Nephron progenitor cell (in vitro differentiated cells): ENCODE results near the gene HAND2.

ENCODE experiments used
- DNase-seq: peaks from one replicate; pipeline ENCODE4 v3.0.0; 2021
- H3K27ac Mint-ChIP-seq: 2 replicates; pipeline ENCODE4 v1.8.0; 2021; ENCODE audit warnings: mild to moderate bottlenecking, moderate library complexity, mixed read lengths
- H3K27me3 Mint-ChIP-seq: 2 replicates; pipeline ENCODE4 v1.8.0; 2021; ENCODE audit warnings: mild to moderate bottlenecking, low read depth, mixed read lengths; ENCODE audit not compliant: poor library complexity
- H3K36me3 Mint-ChIP-seq: 2 replicates; pipeline ENCODE4 v1.8.0; 2021; ENCODE audit warnings: low read depth, mixed read lengths
- H3K4me1 Mint-ChIP-seq: 2 replicates; pipeline ENCODE4 v1.8.0; 2021; ENCODE audit warnings: mixed read lengths
- H3K4me3 Mint-ChIP-seq: 2 replicates; pipeline ENCODE4 v1.8.0; 2021; ENCODE audit warnings: mild to moderate bottlenecking, moderate library complexity, mixed read lengths
- H3K9me3 Mint-ChIP-seq: 2 replicates; pipeline ENCODE4 v1.8.0; 2021; ENCODE audit warnings: mild to moderate bottlenecking, moderate library complexity, mixed read lengths
- TF ChIP-seq, protein P1 (sequence below): fragments of 200-600 bp; sonication (generic); IDR thresholded peaks from 2 replicates; pipeline ENCODE4 v1.5.0; 2021; ENCODE audit warnings: antibody characterized with exemption

Gene HAND2

GRCh38 chr4:173508386-173509035, 21.5 kb downstream of the HAND2 start:
- TF ChIP-seq, protein P1, sequence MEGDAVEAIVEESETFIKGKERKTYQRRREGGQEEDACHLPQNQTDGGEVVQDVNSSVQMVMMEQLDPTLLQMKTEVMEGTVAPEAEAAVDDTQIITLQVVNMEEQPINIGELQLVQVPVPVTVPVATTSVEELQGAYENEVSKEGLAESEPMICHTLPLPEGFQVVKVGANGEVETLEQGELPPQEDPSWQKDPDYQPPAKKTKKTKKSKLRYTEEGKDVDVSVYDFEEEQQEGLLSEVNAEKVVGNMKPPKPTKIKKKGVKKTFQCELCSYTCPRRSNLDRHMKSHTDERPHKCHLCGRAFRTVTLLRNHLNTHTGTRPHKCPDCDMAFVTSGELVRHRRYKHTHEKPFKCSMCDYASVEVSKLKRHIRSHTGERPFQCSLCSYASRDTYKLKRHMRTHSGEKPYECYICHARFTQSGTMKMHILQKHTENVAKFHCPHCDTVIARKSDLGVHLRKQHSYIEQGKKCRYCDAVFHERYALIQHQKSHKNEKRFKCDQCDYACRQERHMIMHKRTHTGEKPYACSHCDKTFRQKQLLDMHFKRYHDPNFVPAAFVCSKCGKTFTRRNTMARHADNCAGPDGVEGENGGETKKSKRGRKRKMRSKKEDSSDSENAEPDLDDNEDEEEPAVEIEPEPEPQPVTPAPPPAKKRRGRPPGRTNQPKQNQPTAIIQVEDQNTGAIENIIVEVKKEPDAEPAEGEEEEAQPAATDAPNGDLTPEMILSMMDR: no peak
- peak overlapping the region; percentile 84 for H3K4me3 Mint-ChIP-seq
- H3K36me3 Mint-ChIP-seq: no peaks in the 10 kb centered on the region
- H3K4me1 Mint-ChIP-seq: peaks cover 19% of the 10 kb centered on the region
- peaks cover 100% of the 10 kb centered on the region for H3K27me3 Mint-ChIP-seq
- peaks cover 4% of the 10 kb centered on the region for H3K9me3 Mint-ChIP-seq
- DNase-seq: peak; percentile 28
- H3K27ac Mint-ChIP-seq: no peak overlapping the region

DNA sequence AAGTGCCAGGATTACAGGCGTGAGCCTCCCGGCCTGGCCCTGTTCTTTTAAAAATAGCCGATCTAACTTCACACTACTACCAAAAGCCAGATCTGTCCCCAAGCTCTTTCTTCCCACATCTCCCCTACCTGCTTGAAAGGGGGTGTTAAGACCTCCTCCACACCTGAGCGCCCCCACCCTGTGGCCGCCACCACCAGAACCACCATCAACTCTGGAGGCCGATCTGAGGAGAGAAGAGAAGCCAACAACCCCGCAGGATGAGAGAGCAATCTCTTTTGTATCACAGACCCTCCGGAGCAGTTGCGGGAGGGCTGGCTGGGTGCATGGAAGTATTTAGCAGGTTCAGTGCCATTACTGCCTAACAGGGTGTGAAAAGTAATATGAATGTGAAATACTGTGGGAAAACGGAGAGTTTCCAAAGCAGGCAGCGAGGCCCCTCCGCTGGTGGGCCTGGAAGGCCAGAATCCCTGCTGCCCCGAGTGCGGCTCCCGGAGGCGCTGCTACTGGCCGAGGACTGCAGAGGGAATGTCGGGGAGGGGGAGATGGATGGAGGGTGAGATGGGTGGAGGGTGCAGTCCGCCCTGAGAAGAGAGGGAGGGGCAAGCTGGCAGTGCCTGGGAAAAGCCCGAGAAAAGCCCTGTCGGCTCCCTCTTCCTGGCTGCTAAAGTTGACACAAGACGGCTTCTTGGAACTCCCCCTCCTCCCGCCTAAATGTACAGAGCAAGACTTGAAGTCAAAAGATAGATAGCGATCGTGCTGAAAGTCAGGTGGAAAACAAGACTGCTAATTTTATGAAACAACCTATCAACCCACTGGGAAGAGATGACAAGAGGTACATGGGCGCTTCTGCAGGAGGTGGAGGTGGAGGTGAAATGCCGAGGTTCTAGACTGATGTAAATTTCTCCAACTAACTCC, 22.3 kb downstream of the HAND2 start:
- Mint-ChIP-seq H3K4me1 (peaks cover 19% of the 10 kb centered on the region), H3K4me3 (peak overlapping the region; percentile 84), H3K27me3 (peaks cover 100% of the 10 kb centered on the region), H3K36me3 (no peaks in the 10 kb centered on the region), H3K9me3 (peaks cover 4% of the 10 kb centered on the region), H3K27ac (no peak overlapping the region)
- DNase-seq: peak; percentile 23
- TF ChIP-seq, protein P1: no peak

DNA sequence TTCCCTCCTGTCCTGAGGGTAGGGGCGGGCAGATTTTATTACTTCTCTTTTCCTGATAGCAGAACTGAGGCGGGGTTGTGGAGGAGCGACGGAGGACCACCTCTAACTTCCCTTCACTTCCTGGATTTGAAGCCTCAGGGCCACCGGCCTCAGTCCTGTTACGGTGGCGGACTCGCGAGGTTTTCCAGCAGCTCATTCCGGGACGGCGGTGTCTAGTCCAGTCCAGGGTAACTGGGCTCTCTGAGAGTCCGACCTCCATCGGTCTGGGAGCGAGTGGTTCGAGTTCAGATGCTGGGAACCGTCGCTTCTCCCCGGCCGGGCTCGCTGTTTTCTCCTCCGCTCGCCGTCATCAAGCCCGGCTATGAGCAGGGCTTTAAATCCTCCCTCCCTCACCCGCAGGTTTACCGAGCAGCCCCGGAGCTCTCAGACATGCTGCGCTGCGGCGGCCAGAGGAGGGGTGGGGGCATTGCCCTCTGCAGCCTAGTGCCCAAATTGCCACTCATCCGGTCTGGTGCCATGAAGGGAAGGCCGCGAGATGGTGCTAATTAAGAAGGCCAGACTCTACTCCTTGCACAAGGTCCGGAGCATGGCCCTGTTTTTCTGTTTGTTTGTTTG, 23.3 kb downstream of the HAND2 start:
- TF ChIP-seq, protein P1: no peak
- Mint-ChIP-seq H3K27ac (no peak overlapping the region), H3K4me3 (peak overlapping the region; percentile 84), H3K36me3 (no peaks in the 10 kb centered on the region), H3K9me3 (peaks cover 11% of the 10 kb centered on the region), H3K27me3 (peaks cover 100% of the 10 kb centered on the region), H3K4me1 (peaks cover 19% of the 10 kb centered on the region)
- DNase-seq: peak; percentile 42

GRCh38 chr4:173505924-173506518, 24.0 kb downstream of the HAND2 start:
- Mint-ChIP-seq H3K4me3 (peak overlapping the region; percentile 84), H3K27me3 (peaks cover 100% of the 10 kb centered on the region), H3K36me3 (no peaks in the 10 kb centered on the region), H3K4me1 (peaks cover 19% of the 10 kb centered on the region), H3K27ac (no peak overlapping the region), H3K9me3 (peaks cover 18% of the 10 kb centered on the region)
- TF ChIP-seq, protein P1: peak; percentile 56
- DNase-seq: peak; percentile 57

DNA sequence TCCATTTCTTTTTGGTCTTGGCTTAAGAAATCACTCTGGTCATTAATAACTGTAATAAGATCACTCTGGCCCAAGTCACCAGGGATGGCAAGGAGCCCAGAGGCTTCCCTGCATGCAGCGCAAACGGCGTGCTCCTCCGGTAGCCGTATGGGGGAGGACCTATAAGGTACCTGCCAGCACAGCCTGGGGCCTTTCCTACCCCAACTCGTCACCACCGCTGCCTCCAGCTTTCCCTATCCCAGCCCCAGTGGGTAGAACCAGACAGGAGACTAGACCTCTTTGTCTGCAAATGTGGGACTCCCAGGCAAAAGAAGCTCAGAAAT, 25.9 kb downstream of the HAND2 start:
- DNase-seq: no peak
- Mint-ChIP-seq H3K9me3 (peaks cover 30% of the 10 kb centered on the region), H3K4me1 (peaks cover 27% of the 10 kb centered on the region), H3K4me3 (no peak overlapping the region), H3K27me3 (peaks cover 100% of the 10 kb centered on the region), H3K36me3 (no peaks in the 10 kb centered on the region), H3K27ac (no peak overlapping the region)
- TF ChIP-seq, protein P1: no peak
